Neutrophil (primary cell): Measurements from ENCODE around the gene HIF3A.

ENCODE experiments used
- H3K27ac ChIP-seq: fragments of 200-600 bp; sonication (generic); 2 replicates; pipeline ENCODE4 v1.5.1; 2016; ENCODE audit warnings: mild to moderate bottlenecking, moderate library complexity
- H3K27me3 ChIP-seq: fragments of 200-600 bp; sonication (generic); 2 replicates; pipeline ENCODE4 v1.6.0; 2016; ENCODE audit warnings: mild to moderate bottlenecking
- H3K36me3 ChIP-seq: fragments of 200-600 bp; sonication (generic); 2 replicates; pipeline ENCODE4 v1.5.1; 2017
- H3K4me1 ChIP-seq, 2 experiments: fragments of 200-600 bp in 1 of 2; sonication (generic) in 1 of 2; 1 replicate in 1 of 2; 2 replicates in 1 of 2; pipeline versions ENCODE4 v1.5.1 to v1.6.1; 2013 to 2016; ENCODE audit warnings: low read depth in 1 of 2, low read length in 1 of 2, mild to moderate bottlenecking in 1 of 2, moderate library complexity in 1 of 2; ENCODE audit not compliant: control insufficient read depth in 1 of 2, insufficient read depth in 1 of 2
- H3K4me3 ChIP-seq, 2 experiments: fragments of 200-600 bp in 1 of 2; sonication (generic) in 1 of 2; 1 replicate in 1 of 2; 2 replicates in 1 of 2; pipeline ENCODE4 v1.5.1; 2013 to 2016; ENCODE audit warnings: low read depth in 1 of 2, low read length in 1 of 2, mild to moderate bottlenecking in 1 of 2, moderate library complexity in 1 of 2
- H3K9me3 ChIP-seq: fragments of 200-600 bp; sonication (generic); 2 replicates; pipeline ENCODE4 v1.5.1; 2016
- TF ChIP-seq, protein P1 (sequence below): fragments of 200-600 bp; sonication (generic); IDR thresholded peaks from 2 replicates; pipeline ENCODE4 v1.5.1; 2016; ENCODE audit warnings: antibody characterized with exemption

The HIF3A gene

DNA sequence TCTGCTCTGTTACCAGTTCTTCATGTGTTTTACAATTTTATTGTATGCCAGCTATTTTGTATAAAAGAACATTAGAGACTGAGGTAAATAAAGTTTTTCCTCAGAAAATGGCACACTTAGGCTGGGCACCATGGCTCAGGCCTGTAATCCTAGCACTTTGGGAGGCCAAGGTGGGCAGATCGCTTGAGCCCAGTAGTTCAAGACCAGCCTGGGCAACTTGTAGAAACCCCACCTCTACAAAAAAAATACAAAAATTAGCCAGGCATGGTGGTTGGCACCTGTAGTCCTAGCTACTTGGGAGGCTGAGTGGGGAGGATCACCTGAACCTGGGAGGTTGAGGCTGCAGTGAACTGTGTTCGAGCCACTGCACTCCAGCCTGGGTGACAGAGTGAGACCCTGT is 84.5 kb downstream of the HIF3A start:
- H3K9me3 ChIP-seq, result no peaks in the 10 kb centered on the region
- no peaks in the 10 kb centered on the region for H3K27me3 ChIP-seq
- H3K27ac ChIP-seq, result no peak overlapping the region
- TF ChIP-seq, protein P1, sequence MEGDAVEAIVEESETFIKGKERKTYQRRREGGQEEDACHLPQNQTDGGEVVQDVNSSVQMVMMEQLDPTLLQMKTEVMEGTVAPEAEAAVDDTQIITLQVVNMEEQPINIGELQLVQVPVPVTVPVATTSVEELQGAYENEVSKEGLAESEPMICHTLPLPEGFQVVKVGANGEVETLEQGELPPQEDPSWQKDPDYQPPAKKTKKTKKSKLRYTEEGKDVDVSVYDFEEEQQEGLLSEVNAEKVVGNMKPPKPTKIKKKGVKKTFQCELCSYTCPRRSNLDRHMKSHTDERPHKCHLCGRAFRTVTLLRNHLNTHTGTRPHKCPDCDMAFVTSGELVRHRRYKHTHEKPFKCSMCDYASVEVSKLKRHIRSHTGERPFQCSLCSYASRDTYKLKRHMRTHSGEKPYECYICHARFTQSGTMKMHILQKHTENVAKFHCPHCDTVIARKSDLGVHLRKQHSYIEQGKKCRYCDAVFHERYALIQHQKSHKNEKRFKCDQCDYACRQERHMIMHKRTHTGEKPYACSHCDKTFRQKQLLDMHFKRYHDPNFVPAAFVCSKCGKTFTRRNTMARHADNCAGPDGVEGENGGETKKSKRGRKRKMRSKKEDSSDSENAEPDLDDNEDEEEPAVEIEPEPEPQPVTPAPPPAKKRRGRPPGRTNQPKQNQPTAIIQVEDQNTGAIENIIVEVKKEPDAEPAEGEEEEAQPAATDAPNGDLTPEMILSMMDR, result no peak
- no peaks in the 10 kb centered on the region for H3K4me1 ChIP-seq
- peaks cover 48% of the 10 kb centered on the region for H3K36me3 ChIP-seq
- H3K4me3 ChIP-seq, result no peak overlapping the region

DNA sequence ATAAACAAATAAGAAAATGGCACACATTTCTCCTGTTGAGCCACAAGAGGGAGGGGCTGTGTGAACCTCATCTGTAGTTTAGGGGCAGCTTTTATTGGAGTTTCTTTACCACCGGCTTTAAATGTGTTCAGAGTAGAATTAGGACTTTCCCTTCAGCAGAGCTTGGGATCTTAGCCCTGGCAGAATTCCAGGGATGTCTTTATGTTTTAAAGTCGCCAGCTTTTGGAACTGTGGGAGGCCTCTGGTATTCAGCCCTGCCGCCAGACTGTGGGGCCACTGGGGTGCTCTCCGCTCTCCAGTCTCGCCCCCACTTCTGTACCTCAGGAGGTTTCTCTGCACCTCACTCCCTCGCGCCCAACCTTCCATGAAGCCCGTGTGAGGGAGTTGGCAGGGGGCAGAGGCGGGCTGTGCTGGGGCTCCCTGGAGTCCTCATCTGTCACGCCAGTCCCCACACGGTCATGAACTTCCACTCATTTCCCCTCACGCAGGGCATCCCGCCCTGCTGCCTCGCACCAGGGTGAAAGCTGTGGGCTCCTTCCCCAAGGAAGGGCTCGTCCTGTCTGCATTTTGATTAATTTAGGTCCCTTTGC is 85.0 kb downstream of the HIF3A start:
- Histone ChIP-seq H3K36me3 (peaks cover 45% of the 10 kb centered on the region), H3K4me1 (no peaks in the 10 kb centered on the region), H3K27ac (no peak overlapping the region)

DNA sequence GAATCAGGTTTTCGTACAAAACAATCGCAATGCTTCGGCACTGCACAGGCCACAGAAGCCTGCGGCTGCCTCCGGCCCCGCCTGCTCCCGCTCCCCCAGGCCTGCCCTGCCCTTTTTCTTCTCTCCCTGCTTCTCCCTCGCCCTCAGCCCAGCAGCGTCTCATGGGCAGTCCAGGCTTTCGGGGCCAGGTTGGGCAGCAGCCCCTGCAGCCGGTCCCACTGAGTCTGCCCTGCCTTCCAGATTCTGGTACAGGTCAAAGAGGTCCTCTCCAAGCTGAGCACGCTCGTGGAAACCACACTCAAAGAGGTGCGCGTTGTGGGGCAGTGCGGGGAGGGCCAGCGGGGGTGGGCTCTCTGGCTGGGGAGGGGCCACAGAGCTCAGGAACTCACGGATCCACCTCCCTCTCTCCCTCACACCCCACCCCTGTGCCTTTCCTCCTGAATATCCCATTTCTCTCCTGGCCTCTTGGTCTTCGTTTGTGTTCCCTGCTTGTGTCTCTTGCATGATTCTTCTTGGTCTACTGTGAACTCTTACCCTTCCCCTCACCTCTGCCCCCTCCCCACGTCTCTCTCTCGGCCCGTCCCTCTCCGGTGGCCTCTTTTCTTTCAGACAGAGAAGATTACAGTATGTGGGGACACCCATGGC is 86.5 kb downstream of the HIF3A start:
- Histone ChIP-seq H3K4me1 (no peaks in the 10 kb centered on the region), H3K9me3 (no peaks in the 10 kb centered on the region), H3K4me3 (no peak overlapping the region), H3K27ac (no peak overlapping the region), H3K27me3 (no peaks in the 10 kb centered on the region), H3K36me3 (peaks cover 52% of the 10 kb centered on the region)
- TF ChIP-seq, protein P1, result no peak

More for the DNA sequence above, 85.0 kb downstream of the HIF3A start:
- H3K27me3 ChIP-seq, result no peaks in the 10 kb centered on the region
- H3K9me3 ChIP-seq, result no peaks in the 10 kb centered on the region
- H3K4me3 ChIP-seq, result no peak overlapping the region
- TF ChIP-seq, protein P1, result no peak

DNA sequence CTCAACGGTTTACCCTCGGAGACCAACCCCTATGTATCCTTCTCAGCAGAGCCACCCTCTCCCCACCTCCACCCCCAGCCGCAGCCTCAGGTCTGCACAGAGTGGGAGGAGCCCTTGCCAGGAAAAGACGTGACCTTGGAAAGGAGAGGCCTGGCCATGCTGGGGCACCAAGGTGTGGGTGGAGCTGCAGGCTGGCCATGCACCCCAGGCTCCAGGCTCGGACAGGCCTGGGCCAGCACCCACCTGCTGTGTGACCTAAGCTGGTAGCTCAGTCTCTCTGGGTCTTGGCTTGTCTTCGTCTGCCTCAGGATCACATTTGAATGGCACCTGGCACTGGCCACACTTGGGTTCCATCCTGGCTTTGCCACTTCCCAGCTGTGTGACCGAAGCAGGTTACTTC is 87.0 kb downstream of the HIF3A start:
- no peaks in the 10 kb centered on the region for H3K9me3 ChIP-seq
- peaks cover 56% of the 10 kb centered on the region for H3K36me3 ChIP-seq
- TF ChIP-seq, protein P1, result no peak

DNA sequence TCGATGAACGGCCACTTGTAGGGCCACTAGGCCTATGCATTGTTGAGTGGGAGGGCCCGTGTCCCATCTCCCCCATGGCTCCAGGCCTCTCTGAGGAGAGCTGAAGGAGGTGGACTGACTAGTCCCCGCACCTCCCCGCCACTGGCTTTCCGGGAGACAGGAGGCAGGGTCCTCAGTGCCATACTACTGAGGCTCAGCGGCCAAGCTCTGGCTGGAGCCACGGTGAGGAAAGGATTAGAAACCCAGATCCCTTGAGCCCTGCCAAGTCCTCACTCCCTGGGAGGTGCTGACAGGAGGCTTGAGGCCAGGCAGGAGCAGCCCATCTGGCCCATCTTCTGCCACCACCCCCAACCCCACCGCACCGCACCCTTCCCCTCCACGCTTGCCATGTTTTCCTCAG is 87.6 kb downstream of the HIF3A start:
- TF ChIP-seq, protein P1, result no peak

More for the DNA sequence above, 87.0 kb downstream of the HIF3A start:
- H3K4me1 ChIP-seq, result no peaks in the 10 kb centered on the region
- no peaks in the 10 kb centered on the region for H3K27me3 ChIP-seq
- no peak overlapping the region for H3K27ac ChIP-seq
- H3K4me3 ChIP-seq, result no peak overlapping the region

More for the DNA sequence above, 87.6 kb downstream of the HIF3A start:
- Histone ChIP-seq H3K4me1 (no peaks in the 10 kb centered on the region), H3K27ac (no peak overlapping the region), H3K27me3 (no peaks in the 10 kb centered on the region), H3K36me3 (peaks cover 56% of the 10 kb centered on the region), H3K4me3 (no peak overlapping the region), H3K9me3 (no peaks in the 10 kb centered on the region)
